Measurements from ENCODE around the gene ATXN1.

Gene ATXN1

DNA sequence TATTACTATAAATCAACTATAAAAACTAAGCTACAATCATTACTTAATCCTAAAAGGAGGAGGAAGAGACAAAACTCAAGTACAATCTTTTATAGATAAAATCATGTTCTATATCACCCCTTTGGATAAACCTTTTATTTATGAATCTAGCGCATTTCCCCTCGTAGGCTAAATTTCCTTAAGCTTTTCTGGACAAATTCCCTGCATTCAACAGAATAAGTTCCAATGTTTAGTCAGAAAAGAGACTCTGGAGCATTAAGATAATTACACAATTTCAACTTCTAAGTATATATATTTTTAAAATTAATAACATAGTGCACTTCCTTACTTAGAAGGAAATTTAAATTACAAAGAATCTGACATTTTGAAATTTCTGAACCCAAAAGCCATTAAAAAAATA, 37.9 kb downstream of the ATXN1 start:
- no peak for DNase-seq (ENCODE audit: extremely low read depth, insufficient read length)
- H3K36me3 ChIP-seq (ENCODE audit: control insufficient read depth, insufficient read depth, low read length) = no peaks in the 10 kb centered on the region
- TF ChIP-seq, protein P1, sequence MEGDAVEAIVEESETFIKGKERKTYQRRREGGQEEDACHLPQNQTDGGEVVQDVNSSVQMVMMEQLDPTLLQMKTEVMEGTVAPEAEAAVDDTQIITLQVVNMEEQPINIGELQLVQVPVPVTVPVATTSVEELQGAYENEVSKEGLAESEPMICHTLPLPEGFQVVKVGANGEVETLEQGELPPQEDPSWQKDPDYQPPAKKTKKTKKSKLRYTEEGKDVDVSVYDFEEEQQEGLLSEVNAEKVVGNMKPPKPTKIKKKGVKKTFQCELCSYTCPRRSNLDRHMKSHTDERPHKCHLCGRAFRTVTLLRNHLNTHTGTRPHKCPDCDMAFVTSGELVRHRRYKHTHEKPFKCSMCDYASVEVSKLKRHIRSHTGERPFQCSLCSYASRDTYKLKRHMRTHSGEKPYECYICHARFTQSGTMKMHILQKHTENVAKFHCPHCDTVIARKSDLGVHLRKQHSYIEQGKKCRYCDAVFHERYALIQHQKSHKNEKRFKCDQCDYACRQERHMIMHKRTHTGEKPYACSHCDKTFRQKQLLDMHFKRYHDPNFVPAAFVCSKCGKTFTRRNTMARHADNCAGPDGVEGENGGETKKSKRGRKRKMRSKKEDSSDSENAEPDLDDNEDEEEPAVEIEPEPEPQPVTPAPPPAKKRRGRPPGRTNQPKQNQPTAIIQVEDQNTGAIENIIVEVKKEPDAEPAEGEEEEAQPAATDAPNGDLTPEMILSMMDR (IDR thresholded peaks at IDR 0.05; ENCODE audit: insufficient read depth, low read length, poor library complexity, severe bottlenecking) = no peak
- no peaks in the 10 kb centered on the region for H3K27me3 ChIP-seq (replicated peaks; ENCODE audit: control insufficient read depth, insufficient read depth, low read length)
- H3K4me3 ChIP-seq (replicated peaks; ENCODE audit: low read depth, low read length) = no peak overlapping the region

DNA sequence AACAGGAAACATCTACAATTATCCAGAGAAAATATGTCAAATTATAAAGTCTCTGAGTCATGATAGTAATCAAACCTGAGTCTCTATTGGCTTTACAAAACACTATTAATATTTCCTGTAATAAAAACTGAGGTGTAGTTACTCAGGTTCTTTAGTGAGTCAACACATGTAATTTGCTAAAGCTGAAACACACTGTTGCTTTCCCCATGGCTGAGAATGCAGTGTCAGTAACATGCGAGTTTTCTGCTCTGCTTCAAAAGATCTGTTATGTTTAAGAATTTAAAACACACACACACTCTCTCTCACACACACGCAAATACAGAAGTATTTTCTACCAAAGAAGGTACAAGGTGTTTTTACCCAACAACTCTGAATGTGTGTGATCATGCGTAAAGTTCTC, 38.6 kb downstream of the ATXN1 start:
- no peaks in the 10 kb centered on the region for H3K36me3 ChIP-seq (ENCODE audit: control insufficient read depth, insufficient read depth, low read length)
- no peak overlapping the region for H3K4me3 ChIP-seq (replicated peaks; ENCODE audit: low read depth, low read length)
- DNase-seq (ENCODE audit: extremely low read depth, insufficient read length) = no peak
- H3K27me3 ChIP-seq (replicated peaks; ENCODE audit: control insufficient read depth, insufficient read depth, low read length) = no peaks in the 10 kb centered on the region
- TF ChIP-seq, protein P1 (IDR thresholded peaks at IDR 0.05; ENCODE audit: insufficient read depth, low read length, poor library complexity, severe bottlenecking) = no peak

DNA sequence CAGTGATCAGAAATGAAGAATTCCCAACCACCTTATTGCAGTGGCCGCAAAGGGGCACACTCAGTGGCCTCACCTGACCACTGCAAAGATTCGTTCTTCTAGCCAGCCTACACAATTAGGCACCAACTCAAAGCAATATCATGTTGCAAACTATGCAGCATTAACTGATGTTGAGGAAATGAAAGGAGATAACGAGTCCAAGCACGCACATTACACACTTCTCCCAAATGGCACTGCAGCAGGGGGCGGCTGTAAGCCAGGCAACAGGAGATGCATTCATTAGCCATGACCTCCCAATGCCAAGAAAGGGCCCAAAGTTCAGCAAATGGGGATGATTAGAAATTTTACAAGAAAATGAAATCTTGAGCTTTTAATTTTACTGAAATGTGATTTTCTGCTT, 39.3 kb downstream of the ATXN1 start:
- no peak overlapping the region for H3K4me3 ChIP-seq (replicated peaks; ENCODE audit: low read depth, low read length)
- no peaks in the 10 kb centered on the region for H3K36me3 ChIP-seq (ENCODE audit: control insufficient read depth, insufficient read depth, low read length)
- DNase-seq (ENCODE audit: extremely low read depth, insufficient read length) = no peak
- TF ChIP-seq, protein P1 (IDR thresholded peaks at IDR 0.05; ENCODE audit: insufficient read depth, low read length, poor library complexity, severe bottlenecking) = no peak
- H3K27me3 ChIP-seq (replicated peaks; ENCODE audit: control insufficient read depth, insufficient read depth, low read length) = no peaks in the 10 kb centered on the region

DNA sequence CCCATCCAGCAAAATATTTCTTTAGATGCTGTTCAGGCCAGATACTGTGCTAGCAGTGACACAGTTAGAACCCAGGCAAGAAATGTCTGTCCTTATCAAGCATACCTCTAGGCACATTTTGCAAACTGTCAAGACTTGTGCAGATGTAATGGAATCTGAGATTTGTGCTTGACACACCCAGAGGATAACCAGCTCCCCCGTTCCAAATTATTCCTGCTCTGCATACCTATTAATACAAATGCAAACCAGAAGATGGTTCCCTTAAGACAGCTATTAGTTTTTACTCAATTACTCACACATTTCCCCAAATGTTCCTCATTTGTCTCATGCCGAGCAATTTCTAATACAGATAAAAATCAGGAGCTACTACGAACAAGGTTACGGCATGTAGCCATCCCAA, 40.4 kb downstream of the ATXN1 start:
- TF ChIP-seq, protein P1 (IDR thresholded peaks at IDR 0.05; ENCODE audit: insufficient read depth, low read length, poor library complexity, severe bottlenecking) = no peak
- H3K4me3 ChIP-seq (replicated peaks; ENCODE audit: low read depth, low read length) = no peak overlapping the region
- no peaks in the 10 kb centered on the region for H3K36me3 ChIP-seq (ENCODE audit: control insufficient read depth, insufficient read depth, low read length)
- no peak for DNase-seq (ENCODE audit: extremely low read depth, insufficient read length)
- no peaks in the 10 kb centered on the region for H3K27me3 ChIP-seq (replicated peaks; ENCODE audit: control insufficient read depth, insufficient read depth, low read length)

DNA sequence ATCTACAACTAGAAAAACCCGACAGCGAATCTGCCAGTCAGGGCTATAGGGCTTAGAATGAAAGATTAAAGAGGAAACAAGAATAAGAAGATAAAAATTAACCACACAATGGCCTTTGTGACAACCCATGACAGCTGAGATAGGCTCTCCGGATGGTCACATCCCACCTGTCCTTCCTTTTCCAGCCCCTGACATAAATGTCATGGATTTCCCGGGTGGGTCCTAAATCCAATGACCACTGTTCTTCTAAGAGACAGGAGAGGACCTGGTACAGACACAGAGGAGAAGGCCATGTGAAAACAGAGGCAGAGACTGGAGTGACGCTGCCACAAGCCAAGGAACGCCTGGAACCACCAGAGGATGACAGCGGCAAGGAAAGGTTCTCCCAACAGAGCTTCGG, 41.8 kb downstream of the ATXN1 start:
- H3K36me3 ChIP-seq (ENCODE audit: control insufficient read depth, insufficient read depth, low read length) = no peaks in the 10 kb centered on the region
- H3K27me3 ChIP-seq (replicated peaks; ENCODE audit: control insufficient read depth, insufficient read depth, low read length) = no peaks in the 10 kb centered on the region
- H3K4me3 ChIP-seq (replicated peaks; ENCODE audit: low read depth, low read length) = no peak overlapping the region
- DNase-seq (ENCODE audit: extremely low read depth, insufficient read length) = no peak
- TF ChIP-seq, protein P1 (IDR thresholded peaks at IDR 0.05; ENCODE audit: insufficient read depth, low read length, poor library complexity, severe bottlenecking) = no peak

DNA sequence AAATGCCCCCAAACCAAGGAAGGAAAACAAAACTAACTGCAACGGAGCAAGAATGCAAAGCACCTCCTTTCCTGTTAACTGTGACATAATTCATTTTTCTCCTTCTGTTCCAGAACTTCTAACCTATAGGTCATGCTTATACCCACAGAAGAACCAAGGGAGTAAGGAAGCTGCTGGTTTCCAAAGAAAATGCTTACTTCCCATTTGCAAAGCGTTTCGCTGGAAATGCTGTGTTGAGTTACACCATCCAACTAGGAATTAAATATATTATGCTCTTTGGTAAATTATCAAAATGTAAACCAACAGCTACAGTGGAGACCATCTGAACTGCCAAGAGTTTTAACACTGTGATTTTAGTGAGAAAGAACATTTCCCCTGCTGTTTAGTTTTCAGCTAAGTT, 42.9 kb downstream of the ATXN1 start:
- Histone ChIP-seq H3K36me3 (ENCODE audit: control insufficient read depth, insufficient read depth, low read length) (no peaks in the 10 kb centered on the region), H3K27me3 (replicated peaks; ENCODE audit: control insufficient read depth, insufficient read depth, low read length) (no peaks in the 10 kb centered on the region), H3K4me3 (replicated peaks; ENCODE audit: low read depth, low read length) (no peak overlapping the region)
- TF ChIP-seq, protein P1 (IDR thresholded peaks at IDR 0.05; ENCODE audit: insufficient read depth, low read length, poor library complexity, severe bottlenecking) = no peak
- DNase-seq (ENCODE audit: extremely low read depth, insufficient read length) = no peak
